ENCODE data around the gene BAG5. TPM values are rescaled to one million over a fixed set of nuclear protein-coding genes. Genes with fewer than 3 reads are reported as not detected.

Gene BAG5
- total and polyA plus RNA-seq, 8 donors, result 22.7 to 32.1 (median 25.9) TPM

DNA sequence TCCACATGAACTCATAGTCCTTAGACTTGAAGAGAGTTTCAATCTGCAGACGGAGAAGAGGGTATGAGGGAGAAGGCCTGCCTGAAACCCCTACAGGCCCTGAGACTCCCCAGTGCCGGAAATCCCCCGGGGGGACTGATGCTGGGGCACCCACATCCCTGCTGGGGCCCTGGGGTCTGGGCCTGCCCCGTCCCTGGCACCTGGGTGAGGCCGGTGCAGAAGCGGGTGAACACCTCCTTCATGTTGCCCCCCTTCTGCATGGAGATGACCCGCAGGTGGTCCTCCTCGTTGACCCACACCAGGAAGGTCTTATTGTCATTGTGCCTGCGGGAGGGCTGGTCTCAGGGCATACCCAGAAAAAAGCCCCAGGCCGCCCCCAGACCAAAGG lies 42.2 kb downstream of the BAG5 start:
- TF ChIP-seq, protein P1, sequence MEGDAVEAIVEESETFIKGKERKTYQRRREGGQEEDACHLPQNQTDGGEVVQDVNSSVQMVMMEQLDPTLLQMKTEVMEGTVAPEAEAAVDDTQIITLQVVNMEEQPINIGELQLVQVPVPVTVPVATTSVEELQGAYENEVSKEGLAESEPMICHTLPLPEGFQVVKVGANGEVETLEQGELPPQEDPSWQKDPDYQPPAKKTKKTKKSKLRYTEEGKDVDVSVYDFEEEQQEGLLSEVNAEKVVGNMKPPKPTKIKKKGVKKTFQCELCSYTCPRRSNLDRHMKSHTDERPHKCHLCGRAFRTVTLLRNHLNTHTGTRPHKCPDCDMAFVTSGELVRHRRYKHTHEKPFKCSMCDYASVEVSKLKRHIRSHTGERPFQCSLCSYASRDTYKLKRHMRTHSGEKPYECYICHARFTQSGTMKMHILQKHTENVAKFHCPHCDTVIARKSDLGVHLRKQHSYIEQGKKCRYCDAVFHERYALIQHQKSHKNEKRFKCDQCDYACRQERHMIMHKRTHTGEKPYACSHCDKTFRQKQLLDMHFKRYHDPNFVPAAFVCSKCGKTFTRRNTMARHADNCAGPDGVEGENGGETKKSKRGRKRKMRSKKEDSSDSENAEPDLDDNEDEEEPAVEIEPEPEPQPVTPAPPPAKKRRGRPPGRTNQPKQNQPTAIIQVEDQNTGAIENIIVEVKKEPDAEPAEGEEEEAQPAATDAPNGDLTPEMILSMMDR (IDR thresholded peaks at IDR 0.05), result no peak
- intact Hi-C loops (cut with DNase I), result no loop called here
- Histone ChIP-seq H3K27me3 (peaks cover 8 to 48% of the 10 kb centered on the region in 2 donors), H3K4me1 (peaks cover 29 to 55% of the 10 kb centered on the region in 2 donors), H3K27ac (peak overlapping the region in 1 of 2 donors; percentile 29), H3K9me3 (no peaks in the 10 kb centered on the region), H3K4me3 (peak overlapping the region in 1 of 2 donors; percentile 57), H3K36me3 (no peaks in the 10 kb centered on the region)
- DNase-seq (peak in 1 of 4 donors; percentile 52), ATAC-seq (no peak)

GRCh38 chr14:103519837-103520212 lies 42.6 kb downstream of the BAG5 start:
- Histone ChIP-seq H3K4me1 (peaks cover 29 to 55% of the 10 kb centered on the region in 2 donors), H3K27me3 (peaks cover 8 to 48% of the 10 kb centered on the region in 2 donors)
- intact Hi-C loops (cut with DNase I), result no loop called here

GRCh38 chr14:103519043-103519836 lies 43.2 kb downstream of the BAG5 start:
- DNase-seq, result peak in 1 of 4 donors; percentile 34
- intact Hi-C loops (cut with DNase I), result no loop called here
- Histone ChIP-seq H3K4me1 (peaks cover 29 to 55% of the 10 kb centered on the region in 2 donors), H3K36me3 (peaks cover 0 to 5% of the 10 kb centered on the region in 2 donors), H3K27me3 (peaks cover 8 to 43% of the 10 kb centered on the region in 2 donors), H3K4me3 (no peak overlapping the region), H3K9me3 (no peaks in the 10 kb centered on the region), H3K27ac (no peak overlapping the region)
- TF ChIP-seq, protein P1 (IDR thresholded peaks at IDR 0.05), result no peak
- no peak for ATAC-seq

More at GRCh38 chr14:103519837-103520212, 42.6 kb downstream of the BAG5 start:
- H3K36me3 ChIP-seq, result peaks cover 0 to 3% of the 10 kb centered on the region in 2 donors
- TF ChIP-seq, protein P1 (IDR thresholded peaks at IDR 0.05), result no peak
- DNase-seq, result peak in 1 of 4 donors; percentile 79
- no peak for ATAC-seq
- H3K9me3 ChIP-seq, result no peaks in the 10 kb centered on the region
- H3K27ac ChIP-seq, result no peak overlapping the region
- no peak overlapping the region for H3K4me3 ChIP-seq

DNA sequence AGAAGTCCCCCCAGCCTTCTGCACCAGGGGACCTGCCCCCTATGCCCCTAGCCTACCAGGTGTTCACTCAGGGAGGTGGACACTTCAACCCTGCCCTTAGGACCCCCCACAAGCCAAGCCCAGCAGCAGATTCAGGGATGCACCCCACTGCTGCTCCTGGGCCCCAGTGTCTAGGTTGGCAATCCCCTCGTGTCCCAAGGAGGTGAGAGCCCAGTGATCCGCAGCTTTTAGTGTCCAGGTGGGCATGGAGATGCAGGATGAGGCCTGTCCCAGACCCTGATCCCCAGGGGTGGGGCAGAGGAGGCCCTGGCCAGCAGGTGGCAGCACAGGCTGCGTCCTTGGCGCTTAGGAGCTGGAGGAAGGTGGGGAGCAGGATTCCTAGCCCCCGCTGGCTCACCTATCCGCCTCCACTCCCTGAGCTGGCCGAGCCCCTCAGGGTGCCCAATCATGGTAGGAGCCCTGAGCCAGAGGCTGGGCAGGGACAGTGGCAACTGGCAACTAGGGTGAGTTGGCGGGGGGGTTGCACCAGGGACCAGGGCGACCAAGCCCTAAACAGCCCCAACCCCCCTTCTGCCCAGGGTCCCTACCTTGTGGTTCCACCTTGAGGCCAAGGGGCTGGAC lies 43.9 kb downstream of the BAG5 start:
- intact Hi-C loops (cut with DNase I), result no loop called here
- Histone ChIP-seq H3K27ac (peak overlapping the region in 1 of 2 donors; percentile 23), H3K27me3 (peaks cover 8 to 36% of the 10 kb centered on the region in 2 donors), H3K4me3 (no peak overlapping the region), H3K36me3 (peaks cover 0 to 5% of the 10 kb centered on the region in 2 donors), H3K4me1 (peaks cover 29 to 58% of the 10 kb centered on the region in 2 donors), H3K9me3 (no peaks in the 10 kb centered on the region)
- TF ChIP-seq, protein P1 (IDR thresholded peaks at IDR 0.05), result peak; percentile 78 to 91
- DNase-seq (peak in 2 of 4 donors; percentile 69 to 91), ATAC-seq (peak; percentile 48)
